Panc1 (cell line): Measurements from ENCODE around the gene IL32. TPM values are rescaled to one million over a fixed set of nuclear protein-coding genes. Genes with fewer than 3 reads are reported as not detected.

Experiments used
- ATAC-seq: fragments of 200-7000 bp; cut with Tn5 transposase; 2 replicates; pipeline ENCODE4 v1.9.1; 2020; ENCODE audit warnings: mild to moderate bottlenecking, moderate library complexity
- BruUV-seq: library from RNA; stranded (reverse); fragments of 400-500 nt; replicated peaks from 2 replicates; lab custom pipeline; 2021; lab: Mats Ljungman, UMichigan
- CTCF ChIA-PET: fragments of 300-600 bp; sonication (Branson Sonifier 250); formaldehyde crosslinking; loops from one replicate; lab custom pipeline; 2022; ENCODE audit warnings: antibody characterized with exemption; lab: Charles Lee
- POLR2A ChIA-PET: fragments of 300-600 bp; sonication (Branson Sonifier 250); formaldehyde crosslinking; loops from one replicate; lab custom pipeline; 2022; ENCODE audit warnings: antibody characterized with exemption; lab: Charles Lee
- DNase-seq: peaks from one replicate; pipeline ENCODE4 v3.0.0-alpha.2; 2010; ENCODE audit warnings: low read depth, low spot score
- H3K27ac ChIP-seq: 2 replicates; pipeline ENCODE4 v1.5.1; 2011; ENCODE audit warnings: mild to moderate bottlenecking, low read length, inconsistent platforms
- H3K27me3 ChIP-seq: fragments of 200-500 bp; sonication (Bioruptor generic); 2 replicates; pipeline ENCODE4 v1.6.0; 2014; ENCODE audit warnings: low read length, inconsistent platforms; ENCODE audit not compliant: control insufficient read depth, insufficient read depth
- H3K36me3 ChIP-seq: fragments of 200-500 bp; sonication (Bioruptor generic); 2 replicates; pipeline ENCODE4 v1.5.1; 2014; ENCODE audit warnings: inconsistent platforms, mild to moderate bottlenecking, low read length, moderate library complexity; ENCODE audit not compliant: control insufficient read depth, insufficient read depth
- H3K4me1 ChIP-seq: 2 replicates; pipeline ENCODE4 v1.5.1; 2011; ENCODE audit warnings: inconsistent platforms, mild to moderate bottlenecking, low read length, moderate library complexity; ENCODE audit not compliant: control insufficient read depth, insufficient read depth
- H3K4me3 ChIP-seq, 2 experiments: 2 replicates each; pipeline ENCODE4 v1.5.1; 2011 to 2012; ENCODE audit warnings: low read depth in 2 of 2, low read length in 2 of 2, mild to moderate bottlenecking in 2 of 2, inconsistent platforms in 1 of 2, moderate library complexity in 1 of 2
- H3K9me3 ChIP-seq: fragments of 200-500 bp; sonication (Bioruptor generic); 2 replicates; pipeline ENCODE4 v1.5.1; 2014; ENCODE audit warnings: low read depth, mild to moderate bottlenecking, inconsistent platforms, low read length, moderate library complexity; ENCODE audit not compliant: control insufficient read depth, insufficient read depth
- CTCF ChIP-seq: fragments of 450-650 bp; IDR thresholded peaks from 2 replicates; pipeline ENCODE4 v1.5.1; 2017; ENCODE audit warnings: mild to moderate bottlenecking
- POLR2AphosphoS5 ChIP-seq: IDR thresholded peaks from 2 replicates; pipeline ENCODE4 v1.6.1; 2012; ENCODE audit warnings: mild to moderate bottlenecking, low read depth, low read length, moderate library complexity
- REST ChIP-seq, 2 experiments: IDR thresholded peaks; 2 replicates each; pipeline ENCODE4 v1.6.1; 2011 to 2012; ENCODE audit warnings: low read depth in 2 of 2, control low read depth in 1 of 2, low read length in 1 of 2, mild to moderate bottlenecking in 1 of 2, moderate library complexity in 1 of 2; ENCODE audit not compliant: insufficient read depth in 1 of 2
- SIN3A ChIP-seq: IDR thresholded peaks from 2 replicates; pipeline ENCODE4 v1.6.1; 2012; ENCODE audit warnings: low read depth, mild to moderate bottlenecking, low read length, moderate library complexity, borderline replicate concordance; ENCODE audit not compliant: insufficient read depth
- TCF7L2 ChIP-seq: IDR thresholded peaks from 2 replicates; pipeline ENCODE4 v1.6.1; 2011; ENCODE audit warnings: mild to moderate bottlenecking, low read depth, low read length, inconsistent platforms
- in situ Hi-C: cut with HindIII; loops from 2 replicates; pipeline ENCODE4 v1.10.0; 2016; ENCODE audit warnings: low sequenced_read_pairs, low pct_unique_long_range_greater_than_20kb
- intact Hi-C: fragments of 100-400 bp; cut with micrococcal nuclease; formaldehyde crosslinking; loops from one replicate; pipeline ENCODE4 v1.10.0; 2022; ENCODE audit not compliant: unreplicated experiment
- total RNA-seq: library from RNA; stranded (reverse); gene quantifications from one replicate; pipeline ENCODE4 v1.2.1, GENCODE V29; 2021; ENCODE audit not compliant: unreplicated experiment

IL32 gene
- total RNA-seq, 1 experiment from 2014 or later = 17.1 TPM

- intact Hi-C loops = loop anchor here (10.0 kb wide), 1 partner anchor 68 kb away; no protein-coding TSS in a partner anchor
- H3K27me3 ChIP-seq = no peaks in the 10 kb centered on the region
- no peak for TF ChIP-seq CTCF
- no peak for TF ChIP-seq TCF7L2
- TF ChIP-seq POLR2AphosphoS5 = no peak
- no peak for TF ChIP-seq REST (IDR thresholded peaks at IDR 0.05; ENCODE audit: insufficient read depth in 1 of 2, low read depth in 2 of 2, low read length in 1 of 2)
- TF ChIP-seq SIN3A = no peak
These were observed 8.9 kb upstream of the IL32 start for GRCh38 chr16:3056336-3057180.

GRCh38 chr16:3057181-3058138 is 8.0 kb upstream of the IL32 start:
- intact Hi-C loops = loop anchor here (10.0 kb wide), 1 partner anchor 67 kb away; no protein-coding TSS in a partner anchor
- CTCF ChIA-PET = interaction anchor here (1.1 to 1.3 kb wide), 3 partner anchors 10 to 115 kb away, joined by 6 to 12 read pairs (median 7); no protein-coding TSS in a partner anchor
- Histone ChIP-seq H3K4me1 (peaks cover 2% of the 10 kb centered on the region; the same call in 1 of the 2 replicates), H3K36me3 (no peaks in the 10 kb centered on the region), H3K27ac (no peak overlapping the region), H3K27me3 (no peaks in the 10 kb centered on the region), H3K9me3 (no peaks in the 10 kb centered on the region), H3K4me3 (peak overlapping the region in 1 of 2 experiments; percentile 74; a peak in 3 of 4 replicates)
- in situ Hi-C loops = no loop called here
- BruUV-seq = TSS peak; percentile 81
- DNase-seq (no peak), ATAC-seq (no peak)
- POLR2A ChIA-PET = no interaction called here
- TF ChIP-seq POLR2AphosphoS5 (no peak), TCF7L2 (no peak)

More at GRCh38 chr16:3056336-3057180, 8.9 kb upstream of the IL32 start:
- Histone ChIP-seq H3K4me1 (peaks cover 2% of the 10 kb centered on the region; the same call in 1 of the 2 replicates), H3K9me3 (no peaks in the 10 kb centered on the region), H3K4me3 (no peak overlapping the region), H3K36me3 (no peaks in the 10 kb centered on the region), H3K27ac (no peak overlapping the region)
- ChIA-PET POLR2A (no interaction called here), CTCF (interaction anchor here (1.1 kb wide), 1 partner anchor 25 kb away, joined by 3 read pairs; no protein-coding TSS in a partner anchor)
- BruUV-seq = no TSS peak
- DNase-seq (no peak), ATAC-seq (no peak)
- in situ Hi-C loops = no loop called here
